ENCODE measurements around the gene CD99.

CD99 gene

DNA sequence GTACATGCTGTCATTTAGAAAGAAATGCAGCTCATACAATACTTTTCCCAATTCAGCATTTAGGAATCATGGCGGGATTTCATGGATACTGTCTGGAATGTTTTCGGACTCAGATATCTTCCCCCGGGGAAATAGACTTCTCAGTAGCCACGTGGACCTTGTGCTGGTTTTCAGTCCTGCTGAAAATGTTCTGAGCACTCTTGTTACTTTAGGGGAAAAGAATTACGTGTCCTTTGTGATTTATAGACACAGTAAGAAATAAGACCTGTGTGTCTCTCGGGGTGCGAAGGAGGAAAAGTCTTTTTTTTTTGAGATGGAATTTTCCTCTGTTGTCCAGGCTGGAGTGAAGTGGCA lies 3.8 kb downstream of the CD99 start:
- TF ChIP-seq SUZ12 (IDR thresholded peaks at IDR 0.05; ENCODE audit: extremely low read depth, insufficient read depth, insufficient read length) (no peak), YY1 (IDR thresholded peaks at IDR 0.05; ENCODE audit: insufficient read depth, insufficient read length) (no peak), ZNF274 (IDR thresholded peaks at IDR 0.05; ENCODE audit: low read depth, low read length) (no peak)
- Histone ChIP-seq H3K4me3 (ENCODE audit: insufficient read length, low read depth) (no peak overlapping the region), H3K36me3 (ENCODE audit: insufficient read depth, insufficient read length, low read length) (peaks cover 30% of the 10 kb centered on the region), H3K9me3 (ENCODE audit: insufficient read depth, low read length) (no peaks in the 10 kb centered on the region), H3K27me3 (ENCODE audit: insufficient read depth, insufficient read length) (peaks cover 27% of the 10 kb centered on the region), H3K4me1 (ENCODE audit: insufficient read depth, insufficient read length) (peaks cover 10% of the 10 kb centered on the region), H3K9ac (ENCODE audit: insufficient read length, low read depth) (peak overlapping the region; percentile 8)
- no peak for DNase-seq (ENCODE audit: low read depth, low spot score)

DNA sequence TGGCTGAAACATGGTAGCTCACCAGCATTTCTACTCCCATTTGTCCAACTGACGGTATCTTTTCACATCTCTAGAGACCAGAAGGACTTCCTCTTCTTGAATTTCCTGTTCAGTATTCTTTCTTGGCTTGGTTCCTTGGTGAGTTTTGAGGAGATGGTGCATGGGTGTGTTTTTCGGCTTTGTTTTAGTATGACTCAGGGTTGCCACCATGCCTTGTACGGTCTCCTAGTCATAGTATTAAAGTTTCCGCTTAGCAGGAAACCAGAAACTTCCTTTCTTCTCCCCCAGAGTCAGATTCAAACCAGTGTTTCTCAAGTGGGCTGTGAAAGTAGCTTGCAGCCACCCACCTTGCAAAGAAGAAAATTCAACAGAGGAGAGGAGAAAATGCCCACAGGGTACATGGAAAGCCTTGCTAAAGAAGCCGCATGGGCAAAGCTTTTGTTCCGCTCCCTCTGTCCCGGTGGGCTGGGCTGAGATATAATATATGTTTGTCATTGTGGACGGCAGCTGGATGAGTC lies 5.7 kb downstream of the CD99 start:
- no peak for TF ChIP-seq ZNF274 (IDR thresholded peaks at IDR 0.05; ENCODE audit: low read depth, low read length)
- Histone ChIP-seq H3K9me3 (ENCODE audit: insufficient read depth, low read length) (no peaks in the 10 kb centered on the region), H3K4me3 (ENCODE audit: insufficient read length, low read depth) (no peak overlapping the region), H3K27me3 (ENCODE audit: insufficient read depth, insufficient read length) (peaks cover 23% of the 10 kb centered on the region), H3K36me3 (ENCODE audit: insufficient read depth, insufficient read length, low read length) (peaks cover 40% of the 10 kb centered on the region), H3K4me1 (ENCODE audit: insufficient read depth, insufficient read length) (peaks cover 9% of the 10 kb centered on the region), H3K9ac (ENCODE audit: insufficient read length, low read depth) (no peak overlapping the region)
- no peak for DNase-seq (ENCODE audit: low read depth, low spot score)

DNA sequence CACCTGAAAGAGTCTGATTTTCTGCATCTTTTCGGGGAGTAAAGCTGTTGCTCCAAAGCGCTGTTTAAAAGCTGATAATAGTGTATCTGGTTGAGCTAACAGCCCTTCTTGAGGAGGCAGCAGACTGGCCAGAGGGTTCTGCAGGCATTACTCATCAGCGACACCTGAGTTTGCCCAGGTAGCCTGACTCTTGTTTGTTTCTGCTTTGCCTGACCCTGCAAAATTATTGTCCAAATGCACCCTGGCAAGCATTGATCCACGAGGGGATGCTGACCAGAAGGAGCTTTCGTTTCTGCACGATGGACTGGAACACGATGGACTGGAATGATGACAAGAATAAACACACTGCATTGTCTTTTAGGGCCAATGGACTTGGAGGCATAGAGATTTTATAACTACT lies 6.2 kb downstream of the CD99 start:
- Histone ChIP-seq H3K9ac (ENCODE audit: insufficient read length, low read depth) (no peak overlapping the region), H3K36me3 (ENCODE audit: insufficient read depth, insufficient read length, low read length) (peaks cover 40% of the 10 kb centered on the region), H3K9me3 (ENCODE audit: insufficient read depth, low read length) (no peaks in the 10 kb centered on the region), H3K4me3 (ENCODE audit: insufficient read length, low read depth) (no peak overlapping the region), H3K4me1 (ENCODE audit: insufficient read depth, insufficient read length) (peaks cover 9% of the 10 kb centered on the region), H3K27me3 (ENCODE audit: insufficient read depth, insufficient read length) (peaks cover 18% of the 10 kb centered on the region)
- TF ChIP-seq ZNF274 (IDR thresholded peaks at IDR 0.05; ENCODE audit: low read depth, low read length) (no peak), SUZ12 (IDR thresholded peaks at IDR 0.05; ENCODE audit: extremely low read depth, insufficient read depth, insufficient read length) (no peak), YY1 (IDR thresholded peaks at IDR 0.05; ENCODE audit: insufficient read depth, insufficient read length) (no peak)
- DNase-seq (ENCODE audit: low read depth, low spot score), result no peak

DNA sequence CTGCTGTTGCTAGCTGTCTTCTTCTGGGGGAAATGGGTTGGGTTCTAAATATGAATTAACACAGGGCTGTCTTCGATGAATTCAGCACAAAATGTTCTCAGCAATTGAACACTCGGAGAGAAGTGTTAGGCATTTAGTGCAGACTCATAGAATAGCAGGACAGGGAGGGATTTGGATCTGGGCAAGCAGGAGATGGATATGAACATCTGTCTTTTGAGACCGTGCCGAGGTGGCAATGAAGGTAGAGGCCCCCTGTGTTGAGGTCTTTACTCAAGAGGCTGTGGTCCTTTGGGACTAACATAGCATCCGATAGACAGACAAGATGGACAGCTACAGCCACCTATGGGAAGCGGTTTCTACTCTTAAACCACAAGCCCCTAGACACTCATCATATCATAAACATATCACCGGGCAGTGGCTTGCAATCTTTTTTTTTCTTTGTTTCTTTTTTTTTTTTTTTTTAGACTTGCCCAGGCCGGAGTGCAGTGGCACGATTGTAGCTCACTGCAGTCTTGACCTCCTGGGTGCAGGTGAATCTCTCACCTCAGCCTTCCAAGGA lies 6.7 kb downstream of the CD99 start:
- no peak for DNase-seq (ENCODE audit: low read depth, low spot score)
- peaks cover 9% of the 10 kb centered on the region for H3K4me1 ChIP-seq (ENCODE audit: insufficient read depth, insufficient read length)
- TF ChIP-seq ZNF274 (IDR thresholded peaks at IDR 0.05; ENCODE audit: low read depth, low read length) (no peak), SUZ12 (IDR thresholded peaks at IDR 0.05; ENCODE audit: extremely low read depth, insufficient read depth, insufficient read length) (no peak), YY1 (IDR thresholded peaks at IDR 0.05; ENCODE audit: insufficient read depth, insufficient read length) (no peak)
- H3K36me3 ChIP-seq (ENCODE audit: insufficient read depth, insufficient read length, low read length), result peaks cover 40% of the 10 kb centered on the region
- no peak overlapping the region for H3K9ac ChIP-seq (ENCODE audit: insufficient read length, low read depth)
- no peaks in the 10 kb centered on the region for H3K9me3 ChIP-seq (ENCODE audit: insufficient read depth, low read length)
- H3K27me3 ChIP-seq (ENCODE audit: insufficient read depth, insufficient read length), result peaks cover 12% of the 10 kb centered on the region
- H3K4me3 ChIP-seq (ENCODE audit: insufficient read length, low read depth), result no peak overlapping the region

GRCh38 chrX:2698604-2699003 lies 7.5 kb downstream of the CD99 start:
- DNase-seq (ENCODE audit: low read depth, low spot score), result no peak
- peaks cover 6% of the 10 kb centered on the region for H3K27me3 ChIP-seq (ENCODE audit: insufficient read depth, insufficient read length)
- H3K9ac ChIP-seq (ENCODE audit: insufficient read length, low read depth), result no peak overlapping the region
- TF ChIP-seq SUZ12 (IDR thresholded peaks at IDR 0.05; ENCODE audit: extremely low read depth, insufficient read depth, insufficient read length), result no peak
- TF ChIP-seq ZNF274 (IDR thresholded peaks at IDR 0.05; ENCODE audit: low read depth, low read length), result no peak
- TF ChIP-seq YY1 (IDR thresholded peaks at IDR 0.05; ENCODE audit: insufficient read depth, insufficient read length), result no peak
- H3K36me3 ChIP-seq (ENCODE audit: insufficient read depth, insufficient read length, low read length), result peaks cover 40% of the 10 kb centered on the region
- H3K4me1 ChIP-seq (ENCODE audit: insufficient read depth, insufficient read length), result peaks cover 9% of the 10 kb centered on the region
- H3K9me3 ChIP-seq (ENCODE audit: insufficient read depth, low read length), result no peaks in the 10 kb centered on the region
- no peak overlapping the region for H3K4me3 ChIP-seq (ENCODE audit: insufficient read length, low read depth)

GRCh38 chrX:2699959-2700358 lies 8.9 kb downstream of the CD99 start:
- H3K9me3 ChIP-seq (ENCODE audit: insufficient read depth, low read length), result no peaks in the 10 kb centered on the region
- no peak overlapping the region for H3K9ac ChIP-seq (ENCODE audit: insufficient read length, low read depth)
- H3K27me3 ChIP-seq (ENCODE audit: insufficient read depth, insufficient read length), result no peaks in the 10 kb centered on the region
- H3K36me3 ChIP-seq (ENCODE audit: insufficient read depth, insufficient read length, low read length), result peaks cover 35% of the 10 kb centered on the region
- peaks cover 7% of the 10 kb centered on the region for H3K4me1 ChIP-seq (ENCODE audit: insufficient read depth, insufficient read length)
- TF ChIP-seq ZNF274 (IDR thresholded peaks at IDR 0.05; ENCODE audit: low read depth, low read length), result no peak
- TF ChIP-seq SUZ12 (IDR thresholded peaks at IDR 0.05; ENCODE audit: extremely low read depth, insufficient read depth, insufficient read length), result no peak
- TF ChIP-seq YY1 (IDR thresholded peaks at IDR 0.05; ENCODE audit: insufficient read depth, insufficient read length), result no peak
- DNase-seq (ENCODE audit: low read depth, low spot score), result no peak
- no peak overlapping the region for H3K4me3 ChIP-seq (ENCODE audit: insufficient read length, low read depth)

DNA sequence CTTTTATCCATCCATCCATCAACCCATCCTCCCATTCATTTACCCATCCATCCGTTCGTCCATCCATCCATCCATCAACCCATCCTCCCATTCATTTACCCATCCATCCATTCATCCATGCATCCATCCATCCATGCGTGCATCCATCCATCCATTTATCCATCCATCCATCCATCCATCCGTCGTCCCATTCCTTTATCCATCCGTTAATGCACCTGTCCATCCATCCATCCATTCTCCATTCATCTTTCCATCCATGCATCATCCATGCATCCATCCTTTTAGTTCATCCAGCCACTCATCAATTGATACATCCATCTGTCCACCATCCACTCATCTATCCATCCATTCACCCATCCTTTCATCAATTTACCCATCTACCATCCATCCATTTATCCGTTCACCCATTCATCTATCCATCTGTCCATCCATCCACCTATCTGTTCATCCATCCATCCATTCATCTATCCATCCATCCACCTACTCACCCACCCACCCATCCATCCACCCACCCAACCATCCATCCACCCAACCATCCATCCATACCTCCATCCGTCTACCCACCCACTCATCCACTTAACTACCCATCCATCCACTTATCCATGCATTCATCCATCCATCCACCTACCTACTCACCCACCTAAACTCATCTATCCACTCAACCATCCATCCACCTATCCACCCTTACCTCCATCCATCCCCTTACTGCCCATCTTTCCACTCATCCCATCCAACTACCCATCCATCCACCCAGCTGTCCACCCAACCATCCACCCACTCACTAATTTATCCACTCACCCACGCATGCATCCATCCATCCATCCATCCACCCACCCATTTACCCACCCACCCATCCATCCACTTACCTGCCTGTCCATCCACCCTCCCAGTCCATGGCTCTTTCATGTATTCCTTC lies 9.6 kb downstream of the CD99 start:
- H3K9me3 ChIP-seq (ENCODE audit: insufficient read depth, low read length), result no peaks in the 10 kb centered on the region
- TF ChIP-seq ZNF274 (IDR thresholded peaks at IDR 0.05; ENCODE audit: low read depth, low read length) (no peak), SUZ12 (IDR thresholded peaks at IDR 0.05; ENCODE audit: extremely low read depth, insufficient read depth, insufficient read length) (no peak), YY1 (IDR thresholded peaks at IDR 0.05; ENCODE audit: insufficient read depth, insufficient read length) (no peak)
- H3K36me3 ChIP-seq (ENCODE audit: insufficient read depth, insufficient read length, low read length), result peaks cover 34% of the 10 kb centered on the region
- no peaks in the 10 kb centered on the region for H3K27me3 ChIP-seq (ENCODE audit: insufficient read depth, insufficient read length)
- DNase-seq (ENCODE audit: low read depth, low spot score), result no peak
- peaks cover 5% of the 10 kb centered on the region for H3K4me1 ChIP-seq (ENCODE audit: insufficient read depth, insufficient read length)
- H3K9ac ChIP-seq (ENCODE audit: insufficient read length, low read depth), result no peak overlapping the region
- no peak overlapping the region for H3K4me3 ChIP-seq (ENCODE audit: insufficient read length, low read depth)
